Caco-2 (cell line): ENCODE measurements around the gene TMEM201. TPM values are rescaled to one million over a fixed set of nuclear protein-coding genes. Genes with fewer than 3 reads are reported as not detected.
"Not testable (repeated sequence)": the region's sequence is repeated elsewhere in the genome, so short reads cannot be mapped to it uniquely, and the experiment has no call there.

Source experiments
- BruUV-seq: library from RNA; stranded (reverse); fragments of 400-500 nt; replicated peaks from 2 replicates; lab custom pipeline; 2021; lab: Mats Ljungman, UMichigan
- CTCF ChIA-PET: fragments of 300-600 bp; sonication (Branson Sonifier 250); formaldehyde crosslinking; loops from one replicate; lab custom pipeline; 2022; ENCODE audit warnings: antibody characterized with exemption; lab: Charles Lee
- POLR2A ChIA-PET: fragments of 300-600 bp; sonication (Branson Sonifier 250); formaldehyde crosslinking; loops from one replicate; lab custom pipeline; 2022; ENCODE audit warnings: antibody characterized with exemption; lab: Charles Lee
- DNase-seq, 2 experiments: peaks; one replicate each; pipeline versions ENCODE4 v3.0.0 to v3.0.0-alpha.2; 2020 to 2022
- H3K27me3 ChIP-seq: replicated peaks from 2 replicates; pipeline ENCODE4 v1.6.0; 2011; ENCODE audit warnings: low read length; ENCODE audit not compliant: control insufficient read depth, insufficient read depth
- H3K36me3 ChIP-seq: 2 replicates; pipeline ENCODE4 v1.5.1; 2011; ENCODE audit warnings: low read length; ENCODE audit not compliant: control insufficient read depth, insufficient read depth
- H3K4me1 ChIP-seq: fragments of 250-450 bp; sonication (Bioruptor Pico); 2 replicates; pipeline ENCODE4 v1.5.1; 2020; ENCODE audit warnings: mild to moderate bottlenecking
- H3K4me3 ChIP-seq: 2 replicates; pipeline ENCODE4 v1.5.1; 2011; ENCODE audit warnings: low read depth, mild to moderate bottlenecking, control low read depth, low read length
- H3K9me3 ChIP-seq: fragments of 250-450 bp; sonication (Bioruptor Pico); 2 replicates; pipeline ENCODE4 v1.5.1; 2020; ENCODE audit warnings: mild to moderate bottlenecking, moderate library complexity
- H3K27ac Mint-ChIP-seq: one replicate; pipeline ENCODE4 v1.8.0; 2022; ENCODE audit warnings: mixed read lengths; ENCODE audit not compliant: unreplicated experiment
- H3K27me3 Mint-ChIP-seq: one replicate; pipeline ENCODE4 v1.8.0; 2022; ENCODE audit warnings: mixed read lengths; ENCODE audit not compliant: insufficient read depth, unreplicated experiment
- H3K36me3 Mint-ChIP-seq: one replicate; pipeline ENCODE4 v1.8.0; 2022; ENCODE audit warnings: mild to moderate bottlenecking, mixed read lengths; ENCODE audit not compliant: insufficient read depth, unreplicated experiment
- H3K4me1 Mint-ChIP-seq: one replicate; pipeline ENCODE4 v1.8.0; 2022; ENCODE audit warnings: low read depth, mixed read lengths; ENCODE audit not compliant: unreplicated experiment
- H3K4me3 Mint-ChIP-seq: one replicate; pipeline ENCODE4 v1.8.0; 2022; ENCODE audit warnings: mild to moderate bottlenecking, moderate library complexity, mixed read lengths; ENCODE audit not compliant: unreplicated experiment
- H3K9me3 Mint-ChIP-seq: one replicate; pipeline ENCODE4 v1.8.0; 2022; ENCODE audit warnings: mixed read lengths; ENCODE audit not compliant: unreplicated experiment
- CTCF ChIP-seq, 2 experiments: fragments of 200-600 bp in 1 of 2; IDR thresholded peaks; 1 replicate in 1 of 2; 2 replicates in 1 of 2; pipeline versions ENCODE4 v1.5.1 to v1.8.0; 2011 to 2022; ENCODE audit warnings: antibody characterized with exemption in 1 of 2, control low read depth in 1 of 2, inconsistent platforms in 1 of 2, low read depth in 1 of 2, low read length in 1 of 2, mild to moderate bottlenecking in 1 of 2, moderate library complexity in 1 of 2; ENCODE audit not compliant: insufficient read depth in 1 of 2, severe bottlenecking in 1 of 2, unreplicated experiment in 1 of 2
- intact Hi-C: fragments of 100-400 bp; cut with micrococcal nuclease; formaldehyde crosslinking; loops from one replicate; pipeline ENCODE4 v1.10.0; 2022; ENCODE audit not compliant: unreplicated experiment
- total RNA-seq: library from RNA; stranded (reverse); gene quantifications from 2 replicates; pipeline ENCODE4 v1.2.3, GENCODE V29; 2022

TMEM201 gene
- total RNA-seq, 1 experiment from 2014 or later: 27.2 TPM

GRCh38 chr1:9558946-9559545, 29.7 kb upstream of the TMEM201 start:
- Mint-ChIP-seq H3K27ac (no peak overlapping the region), H3K4me1 (peaks cover 10% of the 10 kb centered on the region), H3K9me3 (no peaks in the 10 kb centered on the region), H3K36me3 (peaks cover 60% of the 10 kb centered on the region), H3K4me3 (no peak overlapping the region), H3K27me3 (no peaks in the 10 kb centered on the region)
- ChIA-PET CTCF (no interaction called here), POLR2A (interaction anchor here (2.0 kb wide), 1 partner anchor 21 kb away, joined by 5 read pairs; no protein-coding TSS in a partner anchor)
- intact Hi-C loops: no loop called here
- DNase-seq: no peak
- Histone ChIP-seq H3K36me3 (peaks cover 3% of the 10 kb centered on the region; the same call in 1 of the 2 replicates), H3K27me3 (no peaks in the 10 kb centered on the region), H3K9me3 (no peaks in the 10 kb centered on the region), H3K4me3 (no peak overlapping the region), H3K4me1 (no peaks in the 10 kb centered on the region)
- TF ChIP-seq CTCF (IDR thresholded peaks at IDR 0.05; ENCODE audit: insufficient read depth in 1 of 2, low read depth in 1 of 2, low read length in 1 of 2, severe bottlenecking in 1 of 2, unreplicated experiment in 1 of 2): no peak
- BruUV-seq: no TSS peak

- Histone ChIP-seq H3K9me3 (no peaks in the 10 kb centered on the region), H3K36me3 (peaks cover 3% of the 10 kb centered on the region; the same call in 1 of the 2 replicates), H3K4me3 (no peak overlapping the region), H3K4me1 (no peaks in the 10 kb centered on the region), H3K27me3 (no peaks in the 10 kb centered on the region)
- intact Hi-C loops: no loop called here
- Mint-ChIP-seq H3K9me3 (no peaks in the 10 kb centered on the region), H3K4me1 (peaks cover 10% of the 10 kb centered on the region), H3K27ac (no peak overlapping the region), H3K4me3 (no peak overlapping the region), H3K36me3 (peaks cover 60% of the 10 kb centered on the region), H3K27me3 (no peaks in the 10 kb centered on the region)
- TF ChIP-seq CTCF (IDR thresholded peaks at IDR 0.05; ENCODE audit: insufficient read depth in 1 of 2, low read depth in 1 of 2, low read length in 1 of 2, severe bottlenecking in 1 of 2, unreplicated experiment in 1 of 2): no peak
- POLR2A ChIA-PET: no interaction called here
- no TSS peak for BruUV-seq
- no peak for DNase-seq
- CTCF ChIA-PET: no interaction called here
Observed at GRCh38 chr1:9559673-9560072, 29.0 kb upstream of the TMEM201 start.

- H3K27me3 Mint-ChIP-seq, CTCF ChIA-PET, POLR2A ChIA-PET, H3K4me3 ChIP-seq, H3K9me3 ChIP-seq, H3K4me1 ChIP-seq, H3K36me3 ChIP-seq, DNase-seq, H3K4me1 Mint-ChIP-seq, H3K27ac Mint-ChIP-seq, intact Hi-C loops, H3K27me3 ChIP-seq, BruUV-seq, H3K4me3 Mint-ChIP-seq, H3K9me3 Mint-ChIP-seq: not testable (repeated sequence)
- peaks cover 58% of the 10 kb centered on the region for H3K36me3 Mint-ChIP-seq
Observed at GRCh38 chr1:9560090-9560489, 28.6 kb upstream of the TMEM201 start.
